ENCODE measurements around the gene IL1RN. TPM values are rescaled to one million over a fixed set of nuclear protein-coding genes. Genes with fewer than 3 reads are reported as not detected.
A peak's percentile ranks its signal among the peaks of the same experiment; 100 is the strongest.

Gene IL1RN
- total and polyA plus RNA-seq, 2 of the 13 experiments (the other 11 are each of a cell fraction or from before 2014, with no cell fraction given), result 21.2 to 101 TPM

- TF ChIP-seq PRDM4 (CRISPR knock-in tag; IDR thresholded peaks at IDR 0.05; ENCODE audit: borderline replicate concordance) (no peak; the same call in 1 of the 2 replicates), ZNF589 (CRISPR knock-in tag; conservative IDR thresholded peaks at IDR 0.05) (no peak), ZFP91 (CRISPR knock-in tag; IDR thresholded peaks at IDR 0.05; ENCODE audit: borderline replicate concordance) (peak; percentile 52), TGIF2 (CRISPR knock-in tag; IDR thresholded peaks at IDR 0.05) (no peak; the same call in 1 of the 2 replicates), ZSCAN21 (CRISPR knock-in tag; IDR thresholded peaks at IDR 0.05; ENCODE audit: borderline replicate concordance) (no peak), ZNF513 (CRISPR knock-in tag; conservative IDR thresholded peaks at IDR 0.05) (no peak), MAX (IDR thresholded peaks at IDR 0.05) (no peak), ZBTB42 (CRISPR knock-in tag; IDR thresholded peaks at IDR 0.05) (no peak), MAF1 (CRISPR knock-in tag; IDR thresholded peaks at IDR 0.05; ENCODE audit: borderline replicate concordance) (no peak), ZSCAN29 (CRISPR knock-in tag; conservative IDR thresholded peaks at IDR 0.05) (peak; percentile 63; the same call in 1 of the 2 replicates), CSRNP2 (CRISPR knock-in tag; conservative IDR thresholded peaks at IDR 0.05; ENCODE audit: low read depth) (no peak), PAF1 (CRISPR knock-in tag; IDR thresholded peaks at IDR 0.05) (peak; percentile 78; the same call in 1 of the 2 replicates), ZBTB2 (CRISPR knock-in tag; IDR thresholded peaks at IDR 0.05; ENCODE audit: low read depth) (no peak), RXRA (CRISPR knock-in tag; IDR thresholded peaks at IDR 0.05) (no peak), BCL3 (CRISPR knock-in tag; IDR thresholded peaks at IDR 0.05) (no peak), HOXA5 (CRISPR knock-in tag; IDR thresholded peaks at IDR 0.05) (no peak), ZNF576 (CRISPR knock-in tag; IDR thresholded peaks at IDR 0.05) (no peak)
Measured at GRCh38 chr2:113127646-113128570, 510 bp downstream of the IL1RN start (continued).
